Activated gamma-delta T cell treated with anti-CD3 and anti-CD28 coated beads, Interleukin-2, amount 50 U/mL, for 16 hours (primary cell): ENCODE measurements around the gene MEIS1.

Source experiments
- DNase-seq: peaks from one replicate; pipeline ENCODE4 v3.0.0-alpha.2; 2020; ENCODE audit warnings: low read depth

Gene MEIS1

GRCh38 chr2:66535574-66536289, 100.8 kb downstream of the MEIS1 start:
- no peak for DNase-seq

GRCh38 chr2:66536290-66536673, 101.4 kb downstream of the MEIS1 start:
- DNase-seq, result no peak

DNA sequence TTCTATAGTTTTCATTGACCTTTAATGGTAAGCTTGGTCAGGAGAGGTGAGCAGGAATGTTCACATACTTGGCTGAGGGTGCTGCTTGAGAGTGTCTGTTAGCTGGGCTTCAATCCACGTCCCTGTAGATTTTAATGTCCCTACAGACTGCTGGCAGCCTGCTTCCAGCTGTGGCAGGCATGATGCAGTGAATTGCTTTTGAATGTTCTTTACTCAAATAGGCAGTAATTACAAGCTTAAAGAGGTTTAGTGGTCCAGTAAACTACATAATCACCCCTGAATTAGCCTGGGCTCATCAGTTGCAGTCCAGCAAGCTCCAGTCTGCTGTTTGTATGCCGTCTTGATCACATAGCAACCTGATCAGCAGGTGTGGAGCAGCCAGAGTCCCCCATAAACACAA, 102.1 kb downstream of the MEIS1 start:
- no peak for DNase-seq

DNA sequence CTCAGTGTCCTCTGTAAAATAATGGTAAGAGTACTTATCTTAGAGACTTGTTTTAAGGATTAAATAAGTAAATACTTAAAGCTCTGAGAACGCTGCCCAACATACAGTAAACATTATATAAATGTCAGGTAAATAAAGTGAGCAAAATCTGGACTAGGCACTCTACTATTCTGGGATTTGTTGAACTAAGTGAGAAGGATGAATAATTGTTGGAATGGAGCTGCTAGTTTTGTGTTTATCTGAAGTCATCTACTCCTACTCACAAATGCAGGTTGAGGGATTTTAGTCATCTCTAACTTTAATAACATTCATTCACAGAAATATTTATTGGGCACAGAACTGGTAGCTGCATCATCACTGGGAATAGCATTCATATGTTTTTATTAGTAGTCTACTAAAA, 103.4 kb downstream of the MEIS1 start:
- no peak for DNase-seq

- no peak for DNase-seq
These were observed 104.5 kb downstream of the MEIS1 start for GRCh38 chr2:66539452-66539851.

DNA sequence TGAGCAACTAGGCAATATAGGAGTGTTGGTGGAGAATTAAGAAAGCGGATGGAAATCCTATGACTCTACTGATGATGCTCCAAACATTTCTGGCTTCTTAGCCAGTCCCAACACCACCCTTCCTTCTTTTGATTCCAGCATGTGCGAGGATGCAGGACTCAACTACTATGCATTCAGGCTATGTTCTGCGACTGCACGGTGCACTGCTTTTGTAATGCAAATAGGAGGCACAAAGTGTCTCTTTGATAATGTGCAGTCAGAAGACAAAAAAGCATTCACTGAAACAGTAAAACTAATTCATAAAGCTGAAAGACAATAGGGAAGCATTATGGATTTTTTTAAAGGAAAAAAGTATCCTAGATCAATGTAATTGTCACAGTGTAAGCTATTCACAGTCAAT, 106.7 kb downstream of the MEIS1 start:
- DNase-seq, result no peak

DNA sequence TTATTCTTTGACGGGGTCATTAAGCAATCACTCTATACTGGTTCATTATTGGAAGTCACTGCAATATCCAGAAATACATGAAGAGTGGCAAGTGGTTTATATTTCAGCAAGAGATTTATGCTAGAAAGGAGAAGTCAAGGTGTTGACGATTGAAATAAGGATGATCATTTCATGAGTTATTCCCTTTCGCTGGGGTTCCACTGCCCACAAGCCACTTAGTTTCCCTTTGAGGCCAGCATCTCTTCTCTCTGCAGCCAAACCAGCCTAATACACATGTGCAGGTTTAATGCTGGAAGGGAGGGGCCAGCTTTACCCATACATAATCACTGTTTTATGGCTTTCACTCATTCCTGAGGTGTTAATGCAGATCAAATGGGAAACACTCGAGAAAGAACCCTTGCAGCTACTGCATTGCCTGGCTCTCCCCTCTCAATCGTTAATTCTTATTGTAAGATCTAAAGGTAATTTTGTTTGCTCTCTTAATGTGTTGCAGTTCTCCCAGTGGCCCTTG, 108.4 kb downstream of the MEIS1 start:
- DNase-seq, result no peak

DNA sequence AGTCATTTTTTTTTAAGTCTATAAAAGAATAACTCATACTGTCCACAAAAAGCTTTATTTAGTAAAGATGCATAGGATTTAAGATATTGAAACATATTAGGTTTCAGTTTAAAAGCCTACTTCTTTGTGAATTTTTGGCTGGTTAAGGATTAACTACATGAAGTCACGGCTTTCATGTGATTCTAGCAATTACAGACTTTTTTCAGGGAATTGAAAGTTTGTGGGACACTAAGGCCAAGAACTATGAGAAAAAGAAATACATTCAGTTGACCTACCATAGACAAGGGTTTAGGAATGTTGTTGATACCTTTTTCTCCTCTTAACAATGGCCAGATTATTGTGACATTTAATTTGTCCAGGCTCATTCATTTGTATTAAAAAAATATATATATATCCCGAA, 109.3 kb downstream of the MEIS1 start:
- DNase-seq, result no peak

DNA sequence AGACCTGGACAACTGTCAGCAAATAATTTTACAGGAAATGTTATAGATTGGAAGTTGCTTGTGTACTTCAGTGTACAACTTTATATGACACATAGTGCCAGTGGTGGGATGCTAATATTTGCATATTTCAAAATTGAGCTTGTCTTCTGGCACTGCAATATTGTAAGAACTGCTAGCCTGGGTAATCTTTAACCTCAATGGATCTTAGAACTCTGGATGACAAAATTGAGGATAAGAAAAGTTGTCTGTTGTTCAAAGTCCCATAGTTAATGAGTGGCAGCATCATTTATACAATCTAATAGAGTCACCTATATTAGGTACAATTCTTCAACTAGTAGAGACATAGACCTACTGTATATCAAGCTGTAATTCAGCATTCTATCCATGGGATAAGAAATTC, 110.3 kb downstream of the MEIS1 start:
- DNase-seq, result no peak

GRCh38 chr2:66547118-66547517, 112.2 kb downstream of the MEIS1 start:
- no peak for DNase-seq

- no peak for DNase-seq
These were observed 113.0 kb downstream of the MEIS1 start for GRCh38 chr2:66547887-66548286.

GRCh38 chr2:66548422-66548821, 113.5 kb downstream of the MEIS1 start:
- no peak for DNase-seq

GRCh38 chr2:66550826-66551225, 115.9 kb downstream of the MEIS1 start:
- DNase-seq, result no peak

DNA sequence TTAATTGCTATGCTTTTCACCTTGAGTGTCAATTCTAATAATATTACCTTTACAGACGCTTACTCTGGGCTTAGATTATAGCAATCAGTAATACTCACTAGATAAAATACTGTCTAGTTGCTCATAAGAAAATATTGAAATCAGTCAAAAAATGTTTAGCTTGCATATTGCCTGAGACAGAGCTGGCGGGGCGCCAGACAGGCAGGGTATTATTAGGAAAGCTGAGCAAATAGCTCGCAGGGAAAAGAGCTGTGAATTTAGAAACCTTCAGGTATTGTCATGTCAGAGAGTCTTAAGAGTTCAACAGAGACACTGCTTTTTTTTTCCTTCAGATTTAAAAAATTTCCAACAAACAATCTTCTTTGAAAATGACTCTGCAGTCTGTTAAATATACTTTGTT, 118.4 kb downstream of the MEIS1 start:
- DNase-seq, result no peak

GRCh38 chr2:66555091-66555490, 120.2 kb downstream of the MEIS1 start:
- no peak for DNase-seq

DNA sequence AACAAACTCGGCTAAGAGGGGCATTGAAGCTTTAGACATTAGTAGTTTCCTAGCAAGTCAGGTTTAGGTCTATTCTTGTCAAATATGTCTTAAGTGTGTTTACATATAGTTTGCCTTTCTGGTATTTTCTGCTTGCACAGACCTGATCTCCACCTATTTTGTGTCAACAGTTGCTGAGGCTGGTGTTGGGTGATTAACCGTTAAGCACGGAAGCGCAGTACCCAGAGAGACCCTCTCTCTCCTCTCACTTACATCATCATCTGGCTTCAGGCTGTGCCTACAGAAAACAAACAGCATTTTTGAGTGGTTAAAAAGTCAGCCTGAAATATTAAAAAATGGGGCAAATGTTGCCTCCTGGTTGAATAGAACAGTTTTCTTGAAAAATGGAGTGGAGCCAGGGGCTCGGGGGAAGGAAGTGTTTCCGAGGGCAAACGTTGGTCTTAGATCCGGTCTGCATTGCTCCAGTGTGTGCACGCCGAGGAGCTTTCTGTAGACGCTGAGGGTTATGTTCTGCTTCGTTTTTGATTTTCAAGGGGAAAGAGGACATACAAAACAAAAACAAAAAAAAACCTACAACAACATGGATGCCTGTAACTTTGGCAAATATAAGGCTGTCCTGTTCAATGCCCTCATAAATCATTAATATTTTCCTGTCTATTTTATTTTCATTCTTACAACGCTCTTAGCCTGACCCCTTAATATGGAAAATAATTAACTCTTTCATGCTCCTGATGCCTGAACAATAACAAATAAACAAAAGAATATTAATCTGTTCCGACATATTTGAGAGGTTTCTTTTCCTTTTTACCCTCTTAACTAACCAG, 120.8 kb downstream of the MEIS1 start:
- no peak for DNase-seq

DNA sequence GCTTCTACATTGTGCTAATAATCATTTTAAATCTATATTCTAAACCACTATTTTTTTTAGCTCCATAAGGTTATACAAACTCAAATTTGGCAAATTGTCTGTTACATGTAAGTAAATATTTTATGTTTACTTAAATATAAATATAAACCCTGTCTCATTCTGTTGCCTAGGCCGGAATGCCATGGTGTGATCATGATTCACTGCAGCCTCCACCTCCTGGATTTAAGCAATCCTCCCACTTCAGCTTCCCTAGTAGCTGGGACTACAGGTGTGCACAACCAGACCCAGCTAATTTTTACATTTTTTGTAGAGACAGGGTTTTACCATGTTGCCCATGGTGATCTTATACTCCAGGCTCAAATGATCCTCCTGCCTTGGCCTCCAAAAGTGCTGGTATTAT, 124.7 kb downstream of the MEIS1 start:
- no peak for DNase-seq

DNA sequence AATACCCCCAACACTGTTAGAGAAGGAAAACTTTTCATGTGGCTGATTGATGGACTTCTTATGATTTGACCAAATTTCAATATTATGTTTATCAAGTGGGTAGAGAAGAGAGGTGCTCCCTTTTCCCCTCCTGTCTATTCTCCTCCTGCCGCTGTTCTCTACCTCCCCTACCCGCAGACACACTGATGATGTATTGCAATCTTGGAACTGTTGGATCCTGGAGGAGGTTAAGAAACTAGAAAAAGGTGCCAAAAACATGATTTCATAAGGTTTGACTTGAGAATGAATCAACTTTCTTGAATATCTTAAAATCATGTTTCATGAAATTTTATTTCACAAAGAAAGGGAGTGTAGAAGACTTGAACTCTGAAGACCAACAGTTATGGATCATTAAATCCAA, 125.8 kb downstream of the MEIS1 start:
- DNase-seq, result no peak

- no peak for DNase-seq
These were observed 126.8 kb downstream of the MEIS1 start for GRCh38 chr2:66561645-66562303.

DNA sequence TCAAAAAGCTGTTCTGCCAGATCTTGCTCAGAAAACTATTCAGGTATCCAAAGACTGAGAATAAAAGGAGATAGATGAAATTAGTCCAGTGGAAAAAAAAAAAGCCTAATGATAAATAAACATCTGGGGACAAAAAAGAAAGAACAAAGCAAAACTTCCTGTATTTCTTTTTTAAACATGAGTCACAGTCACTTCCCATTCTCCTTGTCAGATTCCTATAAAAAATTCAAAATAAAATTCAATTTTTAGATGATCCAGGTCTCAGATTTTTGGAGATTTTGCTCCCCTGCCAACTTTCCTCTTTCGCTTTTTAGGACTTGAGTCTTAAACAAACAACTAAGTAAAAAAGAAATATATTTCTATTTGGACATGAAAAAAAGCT, 127.4 kb downstream of the MEIS1 start:
- no peak for DNase-seq

GRCh38 chr2:66563473-66563872, 128.5 kb downstream of the MEIS1 start:
- DNase-seq, result no peak

GRCh38 chr2:66565291-66565690, 130.4 kb downstream of the MEIS1 start:
- no peak for DNase-seq
